Measurements from ENCODE around the gene RGS6.
"Not testable (repeated sequence)": the region's sequence is repeated elsewhere in the genome, so short reads cannot be mapped to it uniquely, and the experiment has no call there.

GRCh38 chr14:71939344-71939743 lies 7.1 kb downstream of the RGS6 start:
- not testable (repeated sequence) for TF ChIP-seq CTCF (conservative IDR thresholded peaks at IDR 0.05 in 1 of 2, IDR thresholded peaks at IDR 0.05 in 1 of 2; ENCODE audit: low read depth in 1 of 2, low read length in 2 of 2); EZH2 (IDR thresholded peaks at IDR 0.05; ENCODE audit: low read length, missing control alignments)

Data from fibroblast of lung (primary cell).